B cell (primary cell): ENCODE measurements around the gene SGSM1. TPM values are rescaled to one million over a fixed set of nuclear protein-coding genes. Genes with fewer than 3 reads are reported as not detected.

Experiments
- ATAC-seq: fragments of 200-7000 bp; cut with Tn5 transposase; one replicate; pipeline ENCODE4 v1.10.0; 2021; ENCODE audit warnings: low read depth, mild to moderate bottlenecking, moderate number of reproducible peaks, moderate library complexity
- CTCF ChIA-PET: fragments of 350-600 bp; sonication (Branson Sonifier 250); formaldehyde crosslinking; loops from one replicate; lab custom pipeline; 2021; ENCODE audit warnings: antibody characterized with exemption, inconsistent platforms; lab: Charles Lee
- POLR2A ChIA-PET: fragments of 350-600 bp; sonication (Branson Sonifier 250); formaldehyde crosslinking; loops from one replicate; lab custom pipeline; 2021; ENCODE audit warnings: antibody characterized with exemption; lab: Charles Lee
- DNase-seq: peaks from one replicate; pipeline ENCODE4 v3.0.0; 2013
- H2AFZ ChIP-seq: 2 replicates; pipeline ENCODE4 v1.6.1; 2012; ENCODE audit warnings: mild to moderate bottlenecking, low read depth, low read length; ENCODE audit not compliant: insufficient read depth, poor library complexity, severe bottlenecking
- H3K27ac ChIP-seq, 2 donors: 1 replicate in 1 of 2; 2 replicates in 1 of 2; pipeline ENCODE4 v1.5.1; 2012 to 2013; ENCODE audit warnings: low read length in 2 of 2, mild to moderate bottlenecking in 2 of 2, moderate library complexity in 1 of 2
- H3K27me3 ChIP-seq, 4 experiments: fragments of 200-600 bp in 1 of 4; sonication (generic) in 1 of 4; replicated peaks in 1 of 4; 1 replicate in 2 of 4; 2 replicates in 2 of 4; pipeline versions ENCODE4 v1.6.1 to v1.7.0; 2013 to 2016; ENCODE audit warnings: low read length in 3 of 4, mild to moderate bottlenecking in 2 of 4, mixed read lengths in 1 of 4, moderate library complexity in 1 of 4; ENCODE audit not compliant: insufficient read depth in 4 of 4, control insufficient read depth in 3 of 4; ENCODE audit errors: control extremely low read depth in 1 of 4
- H3K36me3 ChIP-seq, 2 experiments: replicated peaks in 1 of 2; 1 replicate in 1 of 2; 2 replicates in 1 of 2; pipeline versions ENCODE4 v1.6.1 to v1.7.1; 2013; ENCODE audit warnings: low read length in 1 of 2; ENCODE audit not compliant: insufficient read depth in 2 of 2, control insufficient read depth in 1 of 2; ENCODE audit errors: control extremely low read depth in 1 of 2, extremely low read depth in 1 of 2
- H3K4me1 ChIP-seq, 2 donors: fragments of 200-600 bp in 1 of 2; sonication (generic) in 1 of 2; 1 replicate in 1 of 2; 2 replicates in 1 of 2; pipeline versions ENCODE4 v1.5.1 to v1.6.1; 2013 to 2017; ENCODE audit warnings: low read length in 2 of 2; ENCODE audit not compliant: control insufficient read depth in 2 of 2, insufficient read depth in 2 of 2
- H3K4me2 ChIP-seq: replicated peaks from 2 replicates; pipeline ENCODE3; 2012; ENCODE audit warnings: mild to moderate bottlenecking, low read depth, low read length; ENCODE audit not compliant: poor library complexity, severe bottlenecking
- H3K4me3 ChIP-seq, 5 experiments: fragments of 200-600 bp in 1 of 5; sonication (generic) in 1 of 5; 1 replicate in 3 of 5; 2 replicates in 2 of 5; pipeline versions ENCODE4 v1.5.1 to v1.7.0; 2011 to 2016; ENCODE audit warnings: low read length in 4 of 5, mild to moderate bottlenecking in 4 of 5, low read depth in 2 of 5, control low read depth in 1 of 5, moderate library complexity in 1 of 5; ENCODE audit not compliant: insufficient read depth in 1 of 5; ENCODE audit errors: control extremely low read depth in 1 of 5, extremely low read depth in 1 of 5
- H3K79me2 ChIP-seq: fragments of 200-600 bp; sonication (generic); one replicate; pipeline ENCODE4 v1.6.0; 2016; ENCODE audit warnings: low read length; ENCODE audit not compliant: control insufficient read depth, insufficient read depth
- H3K9ac ChIP-seq: fragments of 200-600 bp; sonication (generic); 2 replicates; pipeline ENCODE4 v1.6.1; 2017; ENCODE audit warnings: mild to moderate bottlenecking, low read length, moderate library complexity
- H3K9me3 ChIP-seq, 3 donors: one replicate each; pipeline versions ENCODE4 v1.6.1 to v1.7.1; 2013; ENCODE audit warnings: low read length in 2 of 3; ENCODE audit not compliant: control insufficient read depth in 2 of 3, insufficient read depth in 1 of 3; ENCODE audit errors: control extremely low read depth in 1 of 3
- H4K20me1 ChIP-seq: 2 replicates; pipeline ENCODE4 v1.6.0; 2012; ENCODE audit warnings: mild to moderate bottlenecking, low read length; ENCODE audit not compliant: insufficient read depth, control insufficient read depth, poor library complexity, severe bottlenecking
- H3K27ac Mint-ChIP-seq: one replicate; pipeline ENCODE4 v1.8.0; 2021; ENCODE audit warnings: mixed read lengths
- H3K27me3 Mint-ChIP-seq: one replicate; pipeline ENCODE4 v1.8.0; 2021; ENCODE audit warnings: mixed read lengths
- H3K4me1 Mint-ChIP-seq: one replicate; pipeline ENCODE4 v1.8.0; 2021; ENCODE audit warnings: mixed read lengths
- H3K4me3 Mint-ChIP-seq: one replicate; pipeline ENCODE4 v1.8.0; 2021; ENCODE audit warnings: mixed read lengths
- H3K9me3 Mint-ChIP-seq: one replicate; pipeline ENCODE4 v1.8.0; 2022; ENCODE audit warnings: mixed read lengths; ENCODE audit not compliant: insufficient read depth
- EZH2 ChIP-seq: IDR thresholded peaks from 2 replicates; pipeline ENCODE4 v1.6.1; 2012; ENCODE audit warnings: borderline replicate concordance, low read depth, mild to moderate bottlenecking, moderate library complexity, low read length; ENCODE audit not compliant: insufficient read depth, poor library complexity, severe bottlenecking
- WGBS: methylation state at CpG from one replicate; pipeline ENCODE4 v1.1.5; 2013; ENCODE audit warnings: missing lambda C conversion rate; ENCODE audit not compliant: insufficient coverage; 5-methylcytosine and 5-hydroxymethylcytosine counted together
- intact Hi-C: fragments of 100-400 bp; cut with micrococcal nuclease; formaldehyde crosslinking; loops from one replicate; pipeline ENCODE4 v1.10.0; 2022
- polyA plus RNA-seq: library from polyadenylated mRNA; depleted of rRNA; stranded (reverse); fragments of >200 nt; gene quantifications from 2 replicates; pipeline ENCODE4 v1.2.3, GENCODE V29; 2012
- total RNA-seq, 2 donors: library from RNA; stranded (reverse); fragments of 120-200 nt in 1 of 2; gene quantifications; 1 replicate in 1 of 2; 2 replicates in 1 of 2; pipeline versions ENCODE4 v1.2.3 to v1.2.4, GENCODE V29; 2013 to 2022
- TF ChIP-seq, protein P1 (sequence below): fragments of 200-600 bp; IDR thresholded peaks from one replicate; pipeline ENCODE4 v1.8.0; 2022; ENCODE audit warnings: antibody characterized with exemption, mild to moderate bottlenecking

Gene SGSM1
- total and polyA plus RNA-seq, 2 donors (not counting 1 experiment from before 2014, with no cell fraction given) = 0.91 to 1.3 TPM

DNA sequence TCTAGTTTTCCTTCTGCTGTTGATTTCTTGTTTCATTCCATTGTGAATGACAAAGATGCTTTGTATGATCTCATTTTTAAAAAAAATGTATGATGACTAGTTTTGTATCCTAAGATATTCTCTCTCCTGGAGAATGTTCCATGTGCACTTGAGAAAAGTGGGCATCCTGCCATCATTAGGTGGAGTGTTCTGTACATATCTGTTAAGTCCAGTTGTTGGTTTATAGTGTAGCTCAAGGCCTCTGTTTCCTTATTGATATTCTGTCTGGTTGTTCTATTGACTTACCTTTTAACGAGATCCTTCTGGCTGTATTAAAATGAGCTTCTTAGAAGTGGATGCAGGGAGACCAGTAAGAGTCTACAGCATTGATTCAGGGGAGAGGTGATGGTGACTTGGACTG lies 35.2 kb downstream of the SGSM1 start:
- Histone ChIP-seq H3K9ac (no peak overlapping the region), H3K4me2 (no peak overlapping the region), H3K36me3 (no peaks in the 10 kb centered on the region), H3K9me3 (peaks cover 3% of the 10 kb centered on the region in 3 donors), H3K27me3 (peaks cover 0 to 4% (median 0%) of the 10 kb centered on the region in 4 experiments), H3K4me3 (no peak overlapping the region), H2AFZ (no peak overlapping the region), H3K4me1 (no peaks in the 10 kb centered on the region), H4K20me1 (no peaks in the 10 kb centered on the region), H3K27ac (no peak overlapping the region), H3K79me2 (no peaks in the 10 kb centered on the region)
- Mint-ChIP-seq H3K27me3 (peaks cover 15% of the 10 kb centered on the region), H3K27ac (no peak overlapping the region), H3K4me1 (no peaks in the 10 kb centered on the region), H3K4me3 (no peak overlapping the region), H3K9me3 (peaks cover 1% of the 10 kb centered on the region)
- DNase-seq = no peak
- ATAC-seq = no peak
- 70% methylated on average over 1 of the region's 1 CpG for WGBS
- TF ChIP-seq EZH2 = no peak
- TF ChIP-seq, protein P1, sequence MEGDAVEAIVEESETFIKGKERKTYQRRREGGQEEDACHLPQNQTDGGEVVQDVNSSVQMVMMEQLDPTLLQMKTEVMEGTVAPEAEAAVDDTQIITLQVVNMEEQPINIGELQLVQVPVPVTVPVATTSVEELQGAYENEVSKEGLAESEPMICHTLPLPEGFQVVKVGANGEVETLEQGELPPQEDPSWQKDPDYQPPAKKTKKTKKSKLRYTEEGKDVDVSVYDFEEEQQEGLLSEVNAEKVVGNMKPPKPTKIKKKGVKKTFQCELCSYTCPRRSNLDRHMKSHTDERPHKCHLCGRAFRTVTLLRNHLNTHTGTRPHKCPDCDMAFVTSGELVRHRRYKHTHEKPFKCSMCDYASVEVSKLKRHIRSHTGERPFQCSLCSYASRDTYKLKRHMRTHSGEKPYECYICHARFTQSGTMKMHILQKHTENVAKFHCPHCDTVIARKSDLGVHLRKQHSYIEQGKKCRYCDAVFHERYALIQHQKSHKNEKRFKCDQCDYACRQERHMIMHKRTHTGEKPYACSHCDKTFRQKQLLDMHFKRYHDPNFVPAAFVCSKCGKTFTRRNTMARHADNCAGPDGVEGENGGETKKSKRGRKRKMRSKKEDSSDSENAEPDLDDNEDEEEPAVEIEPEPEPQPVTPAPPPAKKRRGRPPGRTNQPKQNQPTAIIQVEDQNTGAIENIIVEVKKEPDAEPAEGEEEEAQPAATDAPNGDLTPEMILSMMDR = no peak
- intact Hi-C loops = no loop called here
- CTCF ChIA-PET = interaction anchor here (1.4 to 2.0 kb wide), 2 partner anchors 9 to 72 kb away, joined by 6 to 8 read pairs; no protein-coding TSS in a partner anchor
- POLR2A ChIA-PET = no interaction called here

DNA sequence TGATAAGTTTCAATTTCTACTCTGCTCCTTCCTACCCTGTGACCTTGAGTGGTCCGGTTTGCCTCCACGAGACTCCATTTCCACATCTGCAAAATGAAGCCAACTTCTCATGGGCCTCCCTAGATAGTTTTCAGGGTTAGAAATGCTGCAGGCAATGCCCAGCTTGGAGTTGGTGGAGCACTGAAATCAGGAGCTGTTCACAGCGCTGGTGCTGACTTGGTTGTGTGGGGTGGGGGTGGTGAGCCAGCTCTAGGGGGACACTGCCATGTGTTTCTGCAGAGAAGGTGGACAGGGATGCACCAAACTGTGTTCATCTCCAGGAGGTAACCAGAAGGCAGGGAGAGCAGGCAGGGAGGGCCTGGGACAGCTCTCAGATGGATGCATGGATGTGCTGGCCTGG lies 37.0 kb downstream of the SGSM1 start:
- Histone ChIP-seq H3K27me3 (no peaks in the 10 kb centered on the region), H3K4me2 (no peak overlapping the region), H4K20me1 (no peaks in the 10 kb centered on the region), H2AFZ (no peak overlapping the region), H3K4me3 (no peak overlapping the region), H3K9me3 (peaks cover 3% of the 10 kb centered on the region in 3 donors), H3K79me2 (no peaks in the 10 kb centered on the region), H3K4me1 (no peaks in the 10 kb centered on the region), H3K9ac (no peak overlapping the region), H3K27ac (no peak overlapping the region), H3K36me3 (no peaks in the 10 kb centered on the region)
- H3K4me1 Mint-ChIP-seq = no peaks in the 10 kb centered on the region
- H3K27me3 Mint-ChIP-seq = peaks cover 24% of the 10 kb centered on the region
- H3K27ac Mint-ChIP-seq = no peak overlapping the region
- no peak for ATAC-seq
- POLR2A ChIA-PET = no interaction called here
- DNase-seq = no peak
- H3K4me3 Mint-ChIP-seq = no peak overlapping the region
- TF ChIP-seq EZH2 = no peak
- TF ChIP-seq, protein P1 = no peak
- CTCF ChIA-PET = interaction anchor here (0.6 to 1.2 kb wide), 2 partner anchors 52 to 72 kb away, joined by 3 to 4 read pairs; no protein-coding TSS in a partner anchor
- peaks cover 1% of the 10 kb centered on the region for H3K9me3 Mint-ChIP-seq
- WGBS = 93% methylated on average over 1 of the region's 3 CpGs
- intact Hi-C loops = no loop called here
